ENCODE data around the gene G2E3.
"Not testable (repeated sequence)": the region's sequence is repeated elsewhere in the genome, so short reads cannot be mapped to it uniquely, and the experiment has no call there.

G2E3 gene

GRCh38 chr14:30638926-30639325 is 80.0 kb downstream of the G2E3 start:
- no peak for DNase-seq (ENCODE audit: low read depth)
- no peak overlapping the region for H3K4me3 ChIP-seq (ENCODE audit: low read depth, low read length)

GRCh38 chr14:30641207-30641606 is 82.2 kb downstream of the G2E3 start:
- DNase-seq (ENCODE audit: low read depth): no peak
- H3K4me3 ChIP-seq (ENCODE audit: low read depth, low read length): no peak overlapping the region

- not testable (repeated sequence) for DNase-seq (ENCODE audit: low read depth); H3K4me3 ChIP-seq (ENCODE audit: low read depth, low read length)
These were observed 85.5 kb downstream of the G2E3 start for GRCh38 chr14:30644462-30644861.

- no peak for DNase-seq (ENCODE audit: low read depth)
- H3K4me3 ChIP-seq (ENCODE audit: low read depth, low read length): no peak overlapping the region
These were observed 86.6 kb downstream of the G2E3 start for GRCh38 chr14:30645600-30645999.

GRCh38 chr14:30648471-30648870 is 89.5 kb downstream of the G2E3 start:
- H3K4me3 ChIP-seq (ENCODE audit: low read depth, low read length): no peak overlapping the region
- DNase-seq (ENCODE audit: low read depth): no peak

- H3K4me3 ChIP-seq (ENCODE audit: low read depth, low read length): no peak overlapping the region
- DNase-seq (ENCODE audit: low read depth): no peak
These were observed 93.0 kb downstream of the G2E3 start for GRCh38 chr14:30651937-30652336.

- no peak overlapping the region for H3K4me3 ChIP-seq (ENCODE audit: low read depth, low read length)
- no peak for DNase-seq (ENCODE audit: low read depth)
These were observed 96.2 kb downstream of the G2E3 start for GRCh38 chr14:30655124-30655523.

GRCh38 chr14:30655658-30656057 is 96.7 kb downstream of the G2E3 start:
- H3K4me3 ChIP-seq (ENCODE audit: low read depth, low read length): no peak overlapping the region
- DNase-seq (ENCODE audit: low read depth): no peak

GRCh38 chr14:30656190-30656632 is 97.3 kb downstream of the G2E3 start:
- no peak for DNase-seq (ENCODE audit: low read depth)

GRCh38 chr14:30657050-30657449 is 98.1 kb downstream of the G2E3 start:
- no peak for DNase-seq (ENCODE audit: low read depth)
- no peak overlapping the region for H3K4me3 ChIP-seq (ENCODE audit: low read depth, low read length)

More at GRCh38 chr14:30656190-30656632, 97.3 kb downstream of the G2E3 start:
- H3K4me3 ChIP-seq (ENCODE audit: low read depth, low read length): no peak overlapping the region

GRCh38 chr14:30657606-30658163 is 98.7 kb downstream of the G2E3 start:
- DNase-seq (ENCODE audit: low read depth): no peak
- no peak overlapping the region for H3K4me3 ChIP-seq (ENCODE audit: low read depth, low read length)

- no peak for DNase-seq (ENCODE audit: low read depth)
These were observed 99.7 kb downstream of the G2E3 start for GRCh38 chr14:30658645-30659044.

GRCh38 chr14:30669594-30669993 is 110.6 kb downstream of the G2E3 start:
- H3K4me3 ChIP-seq (ENCODE audit: low read depth, low read length): no peak overlapping the region

More at GRCh38 chr14:30658645-30659044, 99.7 kb downstream of the G2E3 start:
- no peak overlapping the region for H3K4me3 ChIP-seq (ENCODE audit: low read depth, low read length)

More at GRCh38 chr14:30669594-30669993, 110.6 kb downstream of the G2E3 start:
- DNase-seq (ENCODE audit: low read depth): no peak
